Stimulated activated CD4-positive, alpha-beta T cell treated with anti-CD3 and anti-CD28 coated beads, Interleukin-1b, Interleukin-23, amount 100 ng/mL, for 48 hours (primary cell): ENCODE results near the gene LRRN2.
"Not testable (repeated sequence)": the region's sequence is repeated elsewhere in the genome, so short reads cannot be mapped to it uniquely, and the experiment has no call there.

ENCODE experiments used
- DNase-seq: peaks from one replicate; pipeline ENCODE4 v3.0.0-alpha.2; 2020

LRRN2 gene

GRCh38 chr1:204571128-204571527 is 114.4 kb downstream of the LRRN2 start:
- no peak for DNase-seq

- DNase-seq, result not testable (repeated sequence)
Observed at GRCh38 chr1:204570021-204570420, 115.5 kb downstream of the LRRN2 start.

- no peak for DNase-seq
Observed at GRCh38 chr1:204569478-204569877, 116.1 kb downstream of the LRRN2 start.

- DNase-seq, result no peak
Observed at GRCh38 chr1:204568576-204569315, 116.8 kb downstream of the LRRN2 start.
